ENCODE measurements around the gene HOXC4. TPM values are rescaled to one million over a fixed set of nuclear protein-coding genes. Genes with fewer than 3 reads are reported as not detected.

Gene HOXC4
- total and polyA plus RNA-seq, 4 donors: 0.18 to 0.86 (median 0.51) TPM

DNA sequence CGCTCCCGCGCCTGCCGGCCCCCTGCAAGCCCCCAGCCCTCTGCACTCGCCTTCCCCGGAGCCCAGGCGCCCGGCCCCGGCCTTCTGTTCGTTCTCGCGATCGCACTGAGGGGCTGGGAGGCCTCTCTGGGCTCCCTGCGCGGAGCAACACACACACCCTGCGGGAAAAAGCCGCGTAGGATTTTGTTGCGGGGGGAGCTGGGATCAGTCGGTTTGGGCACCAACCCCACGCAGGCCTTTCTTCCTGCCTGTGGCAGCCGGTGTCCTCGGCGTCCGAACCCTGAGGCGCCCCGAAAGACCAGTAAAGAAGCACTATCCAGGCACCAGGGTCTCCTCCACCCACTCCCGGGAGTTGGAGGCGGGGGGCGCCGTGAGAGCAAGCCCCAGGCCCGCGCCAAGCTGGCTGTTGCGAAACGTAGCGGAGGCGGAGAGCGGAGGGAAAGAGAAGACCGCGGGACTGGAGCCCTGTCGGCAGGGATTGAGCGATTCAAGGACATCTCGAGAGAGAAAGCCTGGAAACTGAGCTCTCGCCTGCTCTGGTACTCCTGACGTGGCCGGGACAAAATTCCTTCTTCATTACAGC is 22.7 kb upstream of the HOXC4 start:
- no peak overlapping the region for H3K4me3 ChIP-seq
- H3K27me3 ChIP-seq (ENCODE audit: control insufficient read depth in 3 of 3, insufficient read depth in 3 of 3, low read length in 2 of 3): peaks cover 17 to 85% (median 66%) of the 10 kb centered on the region in 3 donors
- DNase-seq (peak in 2 of 3 donors; percentile 74 to 81), ATAC-seq (ENCODE audit: insufficient read depth, low FRiP score) (no peak)
- TF ChIP-seq CTCF (IDR thresholded peaks at IDR 0.05; ENCODE audit: control extremely low read depth, extremely low read depth): no peak
- H3K9me3 ChIP-seq (ENCODE audit: control insufficient read depth in 4 of 4, insufficient read depth in 3 of 4, low read length in 3 of 4): peaks cover 0 to 11% (median 0%) of the 10 kb centered on the region in 4 donors
- no peak overlapping the region for H3K9ac ChIP-seq (ENCODE audit: insufficient read depth in 1 of 2, low read length in 2 of 2)
- H3K36me3 ChIP-seq (ENCODE audit: control insufficient read depth in 4 of 4, insufficient read depth in 4 of 4, low read length in 4 of 4): peaks cover 0 to 1% (median 0%) of the 10 kb centered on the region in 4 donors
- no peak overlapping the region for H3K27ac ChIP-seq (ENCODE audit: low read depth in 1 of 2, low read length in 1 of 2)
- peaks cover 0 to 19% (median 0%) of the 10 kb centered on the region in 5 donors for H3K4me1 ChIP-seq (ENCODE audit: control insufficient read depth in 5 of 5, insufficient read depth in 5 of 5, low read length in 5 of 5)
- 3 to 10% methylated on average over 46 of the region's 46 CpGs for WGBS, 2 donors

- peaks cover 0 to 11% (median 0%) of the 10 kb centered on the region in 4 donors for H3K9me3 ChIP-seq (ENCODE audit: control insufficient read depth in 4 of 4, insufficient read depth in 3 of 4, low read length in 3 of 4)
- peaks cover 0 to 18% (median 0%) of the 10 kb centered on the region in 5 donors for H3K4me1 ChIP-seq (ENCODE audit: control insufficient read depth in 5 of 5, insufficient read depth in 5 of 5, low read length in 5 of 5)
- no peak overlapping the region for H3K9ac ChIP-seq (ENCODE audit: insufficient read depth in 1 of 2, low read length in 2 of 2)
- peaks cover 17 to 80% (median 66%) of the 10 kb centered on the region in 3 donors for H3K27me3 ChIP-seq (ENCODE audit: control insufficient read depth in 3 of 3, insufficient read depth in 3 of 3, low read length in 2 of 3)
- WGBS, 2 donors: 35 to 39% methylated on average over 16 of the region's 16 CpGs
- DNase-seq: no peak
- H3K27ac ChIP-seq (ENCODE audit: low read depth in 1 of 2, low read length in 1 of 2): no peak overlapping the region
- H3K36me3 ChIP-seq (ENCODE audit: control insufficient read depth in 4 of 4, insufficient read depth in 4 of 4, low read length in 4 of 4): peaks cover 0 to 1% (median 0%) of the 10 kb centered on the region in 4 donors
- no peak for TF ChIP-seq CTCF (IDR thresholded peaks at IDR 0.05; ENCODE audit: control extremely low read depth, extremely low read depth)
- no peak for ATAC-seq (ENCODE audit: insufficient read depth, low FRiP score)
- H3K4me3 ChIP-seq: no peak overlapping the region
Measured at GRCh38 chr12:54031480-54031879, 22.2 kb upstream of the HOXC4 start.

GRCh38 chr12:54032086-54032619 is 21.5 kb upstream of the HOXC4 start:
- peaks cover 0 to 1% (median 0%) of the 10 kb centered on the region in 4 donors for H3K36me3 ChIP-seq (ENCODE audit: control insufficient read depth in 4 of 4, insufficient read depth in 4 of 4, low read length in 4 of 4)
- no peak for ATAC-seq (ENCODE audit: insufficient read depth, low FRiP score)
- peaks cover 17 to 73% (median 65%) of the 10 kb centered on the region in 3 donors for H3K27me3 ChIP-seq (ENCODE audit: control insufficient read depth in 3 of 3, insufficient read depth in 3 of 3, low read length in 2 of 3)
- no peak for DNase-seq
- no peak for TF ChIP-seq CTCF (IDR thresholded peaks at IDR 0.05; ENCODE audit: control extremely low read depth, extremely low read depth)
- H3K27ac ChIP-seq (ENCODE audit: low read depth in 1 of 2, low read length in 1 of 2): no peak overlapping the region
- peak overlapping the region in 1 of 2 donors; percentile 19 for H3K9ac ChIP-seq (ENCODE audit: insufficient read depth in 1 of 2, low read length in 2 of 2)
- H3K9me3 ChIP-seq (ENCODE audit: control insufficient read depth in 4 of 4, insufficient read depth in 3 of 4, low read length in 3 of 4): peaks cover 0 to 14% (median 0%) of the 10 kb centered on the region in 4 donors
- 36 to 39% methylated on average over 6 of the region's 6 CpGs for WGBS, 2 donors
- peaks cover 0 to 18% (median 0%) of the 10 kb centered on the region in 5 donors for H3K4me1 ChIP-seq (ENCODE audit: control insufficient read depth in 5 of 5, insufficient read depth in 5 of 5, low read length in 5 of 5)
- H3K4me3 ChIP-seq: no peak overlapping the region
